GM12878 (cell line): ENCODE results near the gene PGLYRP2. TPM values are rescaled to one million over a fixed set of nuclear protein-coding genes. Genes with fewer than 3 reads are reported as not detected.

ENCODE experiments used
- CREM ChIP-seq: IDR thresholded peaks from 2 replicates; pipeline ENCODE4 v1.6.1; 2014; ENCODE audit warnings: antibody characterized with exemption, low read depth
- NFYB ChIP-seq: IDR thresholded peaks from 2 replicates; pipeline ENCODE4 v1.6.1; 2011; ENCODE audit warnings: low read depth, mild to moderate bottlenecking, low read length, improper control_type of control experiment, moderate library complexity; ENCODE audit not compliant: insufficient read depth
- POLR2A ChIP-seq: IDR thresholded peaks from 2 replicates; pipeline ENCODE4 v1.6.1; 2011; ENCODE audit warnings: low read depth, mild to moderate bottlenecking, low read length
- polyA plus RNA-seq, 11 experiments: library from polyadenylated mRNA; depleted of rRNA in 4 of 11; unstranded in 6 of 11; stranded (reverse) in 5 of 11; fragments of >200 nt; fragmentation: Nextera tagmentation in 4 of 11; fragmentation: Illumina TruSeq in 1 of 11; extraction: Ambion mirVana in 4 of 11; extraction: Trizol in 1 of 11; gene quantifications; 1 replicate in 1 of 11; 2 replicates in 10 of 11; pipeline versions ENCODE4 v1.2.1 to v1.2.3, GENCODE V29; 2011 to 2016; ENCODE audit warnings: inconsistent platforms in 2 of 11, missing spikeins in 2 of 11, low read depth in 1 of 11
- total RNA-seq, 4 experiments: library from RNA; depleted of rRNA in 3 of 4; stranded (reverse); fragments of >200 nt in 3 of 4; fragmentation: Illumina TruSeq in 1 of 4; extraction: Trizol in 1 of 4; gene quantifications; 2 replicates each; pipeline versions ENCODE4 v1.2.1 to v1.2.3, GENCODE V29; 2013 to 2021
- TF ChIP-seq, protein P1 (sequence below): IDR thresholded peaks from 2 replicates; pipeline ENCODE4 v1.6.1; 2012; ENCODE audit warnings: low read depth, low read length, improper control_type of control experiment
- TF ChIP-seq, protein P2 (sequence below): fragments of 450-650 bp; IDR thresholded peaks from 2 replicates; pipeline ENCODE4 v1.6.1; 2016; ENCODE audit warnings: mild to moderate bottlenecking
- TF ChIP-seq, protein P3 (sequence below), 3 experiments: IDR thresholded peaks in 2 of 3; conservative IDR thresholded peaks in 1 of 3; 2 replicates each; pipeline ENCODE4 v1.5.1; 2011; ENCODE audit warnings: low read depth in 3 of 3, low read length in 3 of 3, mild to moderate bottlenecking in 3 of 3, control low read depth in 2 of 3, moderate library complexity in 2 of 3, inconsistent platforms in 1 of 3, mixed read lengths in 1 of 3; ENCODE audit not compliant: control insufficient read depth in 2 of 3, insufficient read depth in 1 of 3; ENCODE audit errors: extremely low read depth in 1 of 3
- TF ChIP-seq, protein P4 (sequence below): fragments of 450-650 bp; IDR thresholded peaks from 2 replicates; pipeline ENCODE4 v1.6.1; 2017; ENCODE audit warnings: borderline replicate concordance

PGLYRP2 gene
- total and polyA plus RNA-seq, 10 of the 15 experiments (the other 5 are each of a cell fraction or from before 2014, with no cell fraction given), result 0.15 to 0.48 (median 0.26) TPM; not detected in 5

DNA sequence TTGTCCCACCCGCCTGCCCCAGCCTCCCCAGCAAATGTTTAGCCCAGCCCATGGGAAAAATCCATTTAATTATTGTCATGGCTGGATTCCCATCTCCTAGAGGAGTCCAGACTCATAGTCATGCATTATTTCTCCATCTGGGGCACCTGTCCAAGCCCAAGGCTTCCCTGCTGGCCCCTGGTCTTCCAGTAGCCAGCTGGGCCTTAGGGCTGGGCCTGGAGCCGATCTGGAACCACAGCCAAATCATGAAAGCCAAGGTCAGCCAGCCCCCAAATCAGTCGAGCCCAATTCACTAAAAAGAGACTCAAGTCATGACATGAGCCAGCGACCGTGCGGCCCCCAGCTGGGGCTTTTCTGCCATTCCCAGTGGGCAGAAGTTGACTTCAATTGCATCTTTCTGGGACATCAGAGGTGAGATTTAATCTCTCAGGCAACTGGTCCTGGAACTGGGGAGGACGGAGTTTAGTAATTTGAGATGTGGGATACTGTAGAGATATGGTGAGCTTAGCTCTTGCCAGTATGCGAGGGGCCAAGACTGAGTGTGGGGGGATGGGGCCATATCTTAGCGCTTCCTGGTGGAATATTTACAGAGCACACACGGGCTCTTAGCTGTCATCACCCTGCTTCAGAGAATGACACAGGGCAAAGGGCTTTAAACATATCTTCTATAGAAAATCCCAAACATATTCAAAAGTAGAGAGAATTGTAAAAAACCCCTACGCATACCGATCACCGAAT, 9.4 kb upstream of the PGLYRP2 start (continued):
- TF ChIP-seq, protein P1, sequence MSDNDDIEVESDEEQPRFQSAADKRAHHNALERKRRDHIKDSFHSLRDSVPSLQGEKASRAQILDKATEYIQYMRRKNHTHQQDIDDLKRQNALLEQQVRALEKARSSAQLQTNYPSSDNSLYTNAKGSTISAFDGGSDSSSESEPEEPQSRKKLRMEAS, result no peak
- TF ChIP-seq, protein P2, sequence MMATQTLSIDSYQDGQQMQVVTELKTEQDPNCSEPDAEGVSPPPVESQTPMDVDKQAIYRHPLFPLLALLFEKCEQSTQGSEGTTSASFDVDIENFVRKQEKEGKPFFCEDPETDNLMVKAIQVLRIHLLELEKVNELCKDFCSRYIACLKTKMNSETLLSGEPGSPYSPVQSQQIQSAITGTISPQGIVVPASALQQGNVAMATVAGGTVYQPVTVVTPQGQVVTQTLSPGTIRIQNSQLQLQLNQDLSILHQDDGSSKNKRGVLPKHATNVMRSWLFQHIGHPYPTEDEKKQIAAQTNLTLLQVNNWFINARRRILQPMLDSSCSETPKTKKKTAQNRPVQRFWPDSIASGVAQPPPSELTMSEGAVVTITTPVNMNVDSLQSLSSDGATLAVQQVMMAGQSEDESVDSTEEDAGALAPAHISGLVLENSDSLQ, result no peak
- TF ChIP-seq CREM (no peak), POLR2A (no peak), NFYB (no peak)
- TF ChIP-seq, protein P3, sequence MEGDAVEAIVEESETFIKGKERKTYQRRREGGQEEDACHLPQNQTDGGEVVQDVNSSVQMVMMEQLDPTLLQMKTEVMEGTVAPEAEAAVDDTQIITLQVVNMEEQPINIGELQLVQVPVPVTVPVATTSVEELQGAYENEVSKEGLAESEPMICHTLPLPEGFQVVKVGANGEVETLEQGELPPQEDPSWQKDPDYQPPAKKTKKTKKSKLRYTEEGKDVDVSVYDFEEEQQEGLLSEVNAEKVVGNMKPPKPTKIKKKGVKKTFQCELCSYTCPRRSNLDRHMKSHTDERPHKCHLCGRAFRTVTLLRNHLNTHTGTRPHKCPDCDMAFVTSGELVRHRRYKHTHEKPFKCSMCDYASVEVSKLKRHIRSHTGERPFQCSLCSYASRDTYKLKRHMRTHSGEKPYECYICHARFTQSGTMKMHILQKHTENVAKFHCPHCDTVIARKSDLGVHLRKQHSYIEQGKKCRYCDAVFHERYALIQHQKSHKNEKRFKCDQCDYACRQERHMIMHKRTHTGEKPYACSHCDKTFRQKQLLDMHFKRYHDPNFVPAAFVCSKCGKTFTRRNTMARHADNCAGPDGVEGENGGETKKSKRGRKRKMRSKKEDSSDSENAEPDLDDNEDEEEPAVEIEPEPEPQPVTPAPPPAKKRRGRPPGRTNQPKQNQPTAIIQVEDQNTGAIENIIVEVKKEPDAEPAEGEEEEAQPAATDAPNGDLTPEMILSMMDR (IDR thresholded peaks at IDR 0.05 in 2 of 3, conservative IDR thresholded peaks at IDR 0.05 in 1 of 3; ENCODE audit: control insufficient read depth in 2 of 3, extremely low read depth in 1 of 3, insufficient read depth in 1 of 3, low read depth in 3 of 3, low read length in 3 of 3), result no peak
- TF ChIP-seq, protein P4, sequence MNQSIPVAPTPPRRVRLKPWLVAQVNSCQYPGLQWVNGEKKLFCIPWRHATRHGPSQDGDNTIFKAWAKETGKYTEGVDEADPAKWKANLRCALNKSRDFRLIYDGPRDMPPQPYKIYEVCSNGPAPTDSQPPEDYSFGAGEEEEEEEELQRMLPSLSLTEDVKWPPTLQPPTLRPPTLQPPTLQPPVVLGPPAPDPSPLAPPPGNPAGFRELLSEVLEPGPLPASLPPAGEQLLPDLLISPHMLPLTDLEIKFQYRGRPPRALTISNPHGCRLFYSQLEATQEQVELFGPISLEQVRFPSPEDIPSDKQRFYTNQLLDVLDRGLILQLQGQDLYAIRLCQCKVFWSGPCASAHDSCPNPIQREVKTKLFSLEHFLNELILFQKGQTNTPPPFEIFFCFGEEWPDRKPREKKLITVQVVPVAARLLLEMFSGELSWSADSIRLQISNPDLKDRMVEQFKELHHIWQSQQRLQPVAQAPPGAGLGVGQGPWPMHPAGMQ, result no peak
- TF ChIP-seq, all 136 proteins: peak for 0
